CD4-positive, alpha-beta T cell treated with Interleukin-17A for 1 hour (primary cell): ENCODE results near the gene ARHGEF33.

Experiments used
- DNase-seq: peaks from one replicate; pipeline ENCODE4 v3.0.0-alpha.2; 2020

Gene ARHGEF33

DNA sequence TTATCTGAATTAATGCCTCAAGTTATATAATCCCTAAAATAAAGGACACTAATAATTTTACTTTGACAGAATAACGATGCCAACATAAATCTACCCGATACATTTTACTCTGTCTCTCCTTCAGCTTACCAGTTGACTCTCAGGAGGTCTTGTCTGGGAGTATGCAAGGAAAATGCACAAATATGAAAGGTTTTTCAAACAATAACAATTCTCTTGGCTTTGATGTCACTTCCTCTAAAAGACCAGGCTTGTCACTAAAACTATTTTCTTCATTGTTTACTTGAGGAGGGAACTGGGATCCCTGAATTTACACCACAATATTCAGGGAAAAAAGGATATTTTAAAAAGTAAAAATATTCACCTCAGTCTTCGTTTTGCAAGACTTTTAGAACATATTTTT, 134.0 kb downstream of the ARHGEF33 start:
- DNase-seq = no peak

DNA sequence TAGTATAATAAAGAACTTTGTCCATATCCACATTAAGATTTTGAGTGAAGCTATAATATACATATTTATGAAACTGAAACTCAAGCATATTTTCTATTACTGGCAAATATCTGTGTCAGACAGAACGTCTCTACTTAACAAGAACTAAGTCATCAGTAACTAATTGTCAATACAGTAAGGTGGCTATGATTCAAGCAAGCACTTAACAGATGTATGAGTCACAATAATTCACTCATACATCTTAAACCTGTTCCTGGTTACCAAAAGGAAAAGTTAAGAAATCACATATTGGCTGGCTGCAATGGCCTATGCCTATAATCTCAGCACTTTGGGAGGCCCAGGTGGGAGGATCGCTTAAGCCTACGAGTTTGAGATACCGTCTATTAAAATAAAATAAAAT, 135.2 kb downstream of the ARHGEF33 start:
- DNase-seq = no peak
